GM12873 (cell line): ENCODE measurements around the gene CENPB.

Source experiments
- TF ChIP-seq, protein P1 (sequence below): IDR thresholded peaks from 2 replicates; pipeline ENCODE4 v1.5.1; 2012; ENCODE audit warnings: low read depth, mild to moderate bottlenecking, moderate library complexity, low read length, control low read depth; ENCODE audit not compliant: insufficient read depth; ENCODE audit errors: missing control alignments

Gene CENPB, protein sequence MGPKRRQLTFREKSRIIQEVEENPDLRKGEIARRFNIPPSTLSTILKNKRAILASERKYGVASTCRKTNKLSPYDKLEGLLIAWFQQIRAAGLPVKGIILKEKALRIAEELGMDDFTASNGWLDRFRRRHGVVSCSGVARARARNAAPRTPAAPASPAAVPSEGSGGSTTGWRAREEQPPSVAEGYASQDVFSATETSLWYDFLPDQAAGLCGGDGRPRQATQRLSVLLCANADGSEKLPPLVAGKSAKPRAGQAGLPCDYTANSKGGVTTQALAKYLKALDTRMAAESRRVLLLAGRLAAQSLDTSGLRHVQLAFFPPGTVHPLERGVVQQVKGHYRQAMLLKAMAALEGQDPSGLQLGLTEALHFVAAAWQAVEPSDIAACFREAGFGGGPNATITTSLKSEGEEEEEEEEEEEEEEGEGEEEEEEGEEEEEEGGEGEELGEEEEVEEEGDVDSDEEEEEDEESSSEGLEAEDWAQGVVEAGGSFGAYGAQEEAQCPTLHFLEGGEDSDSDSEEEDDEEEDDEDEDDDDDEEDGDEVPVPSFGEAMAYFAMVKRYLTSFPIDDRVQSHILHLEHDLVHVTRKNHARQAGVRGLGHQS

DNA sequence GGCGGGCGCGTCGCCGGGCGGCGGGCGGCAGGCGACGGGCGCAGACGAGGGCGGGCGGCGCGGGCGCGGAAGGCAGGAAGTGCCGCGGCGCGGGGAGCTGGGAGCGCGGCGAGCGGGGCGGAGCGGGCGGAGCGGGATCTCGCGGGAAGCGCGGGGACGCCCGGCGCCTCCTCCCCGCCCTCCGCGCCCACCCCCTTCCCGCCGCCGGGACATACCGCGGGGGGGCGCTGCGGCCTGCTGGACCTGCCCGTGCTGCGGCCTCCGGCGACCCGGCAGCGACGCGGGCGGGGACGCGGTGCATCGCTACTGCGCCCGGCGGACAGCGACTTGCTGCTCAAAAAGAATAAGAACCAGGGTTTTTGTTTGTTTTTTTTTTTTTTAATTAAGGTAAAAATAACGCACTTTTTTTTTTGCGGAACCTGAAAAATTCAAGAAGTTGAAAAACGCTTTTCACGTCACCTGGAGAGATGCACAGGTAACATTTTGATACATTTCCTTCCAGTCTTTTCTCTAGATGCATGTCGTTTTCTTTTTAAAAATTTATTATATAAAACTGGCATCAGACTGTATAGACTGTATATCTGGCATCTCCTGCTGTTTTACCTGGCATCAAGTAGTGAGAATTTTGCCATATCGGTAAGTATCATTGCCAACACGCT, at the start of gene CENPB:
CENPB (minus strand) TSS at position 76 of the 659 bp plus-strand sequence. CDS start 257 bp downstream, outside the sequence.
- TF ChIP-seq, protein P1, sequence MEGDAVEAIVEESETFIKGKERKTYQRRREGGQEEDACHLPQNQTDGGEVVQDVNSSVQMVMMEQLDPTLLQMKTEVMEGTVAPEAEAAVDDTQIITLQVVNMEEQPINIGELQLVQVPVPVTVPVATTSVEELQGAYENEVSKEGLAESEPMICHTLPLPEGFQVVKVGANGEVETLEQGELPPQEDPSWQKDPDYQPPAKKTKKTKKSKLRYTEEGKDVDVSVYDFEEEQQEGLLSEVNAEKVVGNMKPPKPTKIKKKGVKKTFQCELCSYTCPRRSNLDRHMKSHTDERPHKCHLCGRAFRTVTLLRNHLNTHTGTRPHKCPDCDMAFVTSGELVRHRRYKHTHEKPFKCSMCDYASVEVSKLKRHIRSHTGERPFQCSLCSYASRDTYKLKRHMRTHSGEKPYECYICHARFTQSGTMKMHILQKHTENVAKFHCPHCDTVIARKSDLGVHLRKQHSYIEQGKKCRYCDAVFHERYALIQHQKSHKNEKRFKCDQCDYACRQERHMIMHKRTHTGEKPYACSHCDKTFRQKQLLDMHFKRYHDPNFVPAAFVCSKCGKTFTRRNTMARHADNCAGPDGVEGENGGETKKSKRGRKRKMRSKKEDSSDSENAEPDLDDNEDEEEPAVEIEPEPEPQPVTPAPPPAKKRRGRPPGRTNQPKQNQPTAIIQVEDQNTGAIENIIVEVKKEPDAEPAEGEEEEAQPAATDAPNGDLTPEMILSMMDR, result peak; percentile 75

DNA sequence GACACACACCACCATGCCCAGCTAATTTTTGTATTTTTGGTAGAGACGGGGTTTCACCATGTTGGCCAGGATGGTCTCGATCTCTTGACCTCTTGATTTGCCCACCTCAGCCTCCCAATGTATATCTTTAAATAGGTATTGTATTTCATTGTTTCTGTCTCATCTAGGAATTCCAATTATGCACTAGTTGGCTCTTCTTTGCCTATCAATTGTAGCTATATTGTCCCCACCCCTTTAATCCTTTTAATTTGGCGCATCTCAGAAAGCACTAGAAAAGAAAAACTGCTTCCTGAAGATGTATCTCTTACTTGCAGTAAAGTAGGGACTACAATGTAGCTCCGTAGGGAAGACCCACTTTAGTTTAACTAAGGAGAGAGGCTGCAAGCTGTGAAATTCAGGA, 49.6 kb upstream of the CENPB start:
- TF ChIP-seq, protein P1, result no peak

DNA sequence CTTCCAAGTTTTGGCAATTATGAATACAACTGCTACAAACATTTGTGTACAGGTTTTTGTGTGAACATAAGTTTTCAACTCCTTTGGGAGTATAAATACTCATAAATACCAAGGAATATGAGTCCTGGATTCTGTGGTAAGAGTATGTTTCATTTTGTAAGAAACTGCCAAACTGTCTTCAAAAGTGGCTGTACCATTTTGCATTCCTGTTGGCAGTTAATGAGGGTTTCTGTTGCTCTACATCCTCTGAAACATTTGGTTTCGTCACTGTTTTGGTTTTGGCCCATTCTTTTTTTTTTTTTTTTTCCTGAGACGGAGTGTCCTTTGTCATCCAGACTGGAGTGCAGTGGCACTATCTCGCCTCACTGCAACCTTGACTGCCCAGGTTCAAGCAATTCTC, 42.3 kb upstream of the CENPB start:
- TF ChIP-seq, protein P1, result no peak

DNA sequence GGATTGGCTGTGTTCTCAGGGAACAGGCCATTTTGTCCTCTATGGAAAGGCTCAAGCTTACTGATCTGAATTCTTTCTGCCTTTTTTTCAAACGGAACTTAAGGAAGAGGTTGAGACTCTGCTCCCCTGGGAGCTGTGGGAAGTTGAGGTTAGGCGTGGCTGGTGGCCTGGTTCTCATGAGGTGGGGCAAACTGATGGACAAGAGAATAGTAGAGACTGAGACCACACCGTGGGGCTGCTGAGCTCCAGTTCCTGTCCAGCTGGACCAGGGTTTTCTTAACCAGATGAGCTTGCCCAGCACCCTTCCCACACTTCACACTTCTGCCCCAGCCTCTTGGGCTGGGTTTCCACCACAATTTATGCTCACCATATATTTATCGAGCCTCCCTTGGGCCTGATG, 39.9 kb upstream of the CENPB start:
- TF ChIP-seq, protein P1, result no peak

DNA sequence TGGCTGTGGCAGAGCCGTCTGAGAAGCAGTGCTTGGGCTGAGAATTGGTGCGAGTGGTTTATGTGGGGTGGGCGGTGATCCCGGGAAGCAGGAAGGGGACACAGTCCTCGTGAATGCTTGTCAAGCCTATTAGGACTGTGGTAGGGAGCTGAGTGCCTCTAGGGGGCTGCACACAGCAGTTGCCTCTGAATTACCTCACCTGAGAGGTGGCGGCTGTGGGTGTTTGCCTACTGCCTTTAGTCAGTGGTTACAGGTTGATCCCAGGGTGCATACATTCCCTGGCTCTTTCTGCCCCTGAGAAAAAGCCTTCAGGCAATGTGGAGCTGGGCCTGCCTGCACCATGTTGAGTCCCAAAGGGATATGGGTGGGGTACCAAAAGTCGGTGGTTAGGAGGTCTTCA, 39.0 kb upstream of the CENPB start:
- TF ChIP-seq, protein P1, result peak; percentile 5

DNA sequence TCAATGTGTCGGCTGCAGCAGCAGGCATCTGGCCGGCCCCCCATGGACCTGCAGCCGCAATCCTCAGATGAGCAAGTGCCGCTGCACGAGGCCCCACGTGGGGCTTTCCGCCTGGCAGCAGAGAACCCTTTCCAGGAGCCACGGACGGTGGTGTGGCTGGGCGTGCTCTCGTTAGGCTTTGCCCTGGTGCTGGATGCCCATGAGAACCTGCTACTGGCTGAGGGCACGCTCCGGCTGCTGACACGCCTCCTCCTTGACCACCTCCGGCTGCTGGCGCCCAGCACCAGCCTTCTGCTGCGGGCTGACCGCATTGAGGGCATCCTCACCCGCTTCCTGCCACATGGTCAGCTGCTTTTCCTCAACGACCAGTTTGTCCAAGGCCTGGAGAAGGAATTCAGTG, 37.3 kb upstream of the CENPB start:
- TF ChIP-seq, protein P1, result no peak

DNA sequence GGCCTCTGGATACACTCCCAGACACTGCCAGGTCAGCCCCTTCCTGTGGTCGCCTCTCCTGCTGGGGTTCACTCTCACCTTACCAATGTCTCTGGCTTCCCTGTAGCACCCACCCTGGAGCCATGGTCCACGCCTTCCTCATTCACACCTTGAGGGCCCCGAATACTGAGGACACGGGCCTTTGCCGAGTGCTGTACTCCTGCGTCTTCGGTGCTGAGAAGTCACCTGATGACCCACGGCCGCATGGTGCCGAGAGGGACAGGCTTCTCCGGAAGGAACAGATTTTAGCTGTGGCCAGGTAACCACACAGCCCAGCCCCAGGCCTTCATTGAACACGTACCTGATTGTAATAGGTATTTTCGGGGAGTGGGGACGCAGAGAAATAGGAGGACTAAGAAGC, 35.5 kb upstream of the CENPB start:
- TF ChIP-seq, protein P1, result no peak
